ENCODE measurements around the gene GPC1. TPM values are rescaled to one million over a fixed set of nuclear protein-coding genes. Genes with fewer than 3 reads are reported as not detected.

Gene GPC1
- polyA plus RNA-seq, 6 donors from 2014 or later = 0.12 to 0.47 (median 0.36) TPM; not detected in 1

DNA sequence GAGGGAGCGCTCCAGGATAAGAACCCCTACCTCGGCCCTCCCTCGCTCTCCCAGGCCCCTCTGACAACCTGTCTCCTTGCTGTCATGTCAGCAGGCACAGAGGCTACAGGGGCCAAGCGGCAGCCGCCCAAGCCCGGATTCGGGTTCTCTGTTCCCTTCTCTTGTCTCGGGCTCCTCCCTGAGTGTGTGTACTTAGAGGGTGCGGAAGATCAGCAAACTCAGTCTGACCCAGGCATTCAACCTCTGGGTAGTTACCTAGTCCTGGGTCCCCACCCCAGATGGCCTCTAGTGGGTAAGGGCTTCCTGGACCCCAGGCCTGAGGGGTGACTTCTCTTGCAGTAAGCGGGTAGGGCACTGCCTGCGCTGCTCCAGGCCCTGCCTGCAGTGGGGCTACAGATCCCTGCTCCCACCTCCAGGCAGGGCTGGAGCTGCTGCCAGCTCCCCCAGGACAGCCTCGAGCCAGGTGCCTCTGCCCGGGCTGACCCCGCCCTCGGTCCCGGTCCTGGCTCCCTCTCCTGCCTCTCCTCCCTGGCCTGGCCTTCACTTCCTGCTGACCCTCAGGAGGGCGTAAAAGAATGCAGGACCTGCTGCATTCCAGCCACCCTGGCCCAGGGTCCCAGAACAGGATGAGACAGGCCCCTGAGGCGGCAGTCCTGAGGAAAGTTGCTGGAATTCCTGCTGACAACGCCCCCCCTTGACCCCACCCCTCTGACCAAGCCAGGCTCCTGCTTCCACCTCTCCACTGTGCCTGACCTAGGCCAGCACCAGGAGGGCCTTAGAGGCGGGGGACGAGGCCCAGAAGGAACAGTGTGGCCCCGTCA lies 22.0 kb downstream of the GPC1 start:
- no peak overlapping the region for H3K4me3 Mint-ChIP-seq
- ATAC-seq (ENCODE audit: low read depth in 2 of 2) (no peak), DNase-seq (no peak)
- H3K4me1 Mint-ChIP-seq = peaks cover 13 to 14% (median 14%) of the 10 kb centered on the region in 3 donors
- peaks cover 6 to 38% (median 24%) of the 10 kb centered on the region in 3 donors for H3K27me3 Mint-ChIP-seq
- H3K36me3 Mint-ChIP-seq = no peaks in the 10 kb centered on the region
- no peak overlapping the region for H3K27ac Mint-ChIP-seq
- no peaks in the 10 kb centered on the region for H3K9me3 Mint-ChIP-seq

DNA sequence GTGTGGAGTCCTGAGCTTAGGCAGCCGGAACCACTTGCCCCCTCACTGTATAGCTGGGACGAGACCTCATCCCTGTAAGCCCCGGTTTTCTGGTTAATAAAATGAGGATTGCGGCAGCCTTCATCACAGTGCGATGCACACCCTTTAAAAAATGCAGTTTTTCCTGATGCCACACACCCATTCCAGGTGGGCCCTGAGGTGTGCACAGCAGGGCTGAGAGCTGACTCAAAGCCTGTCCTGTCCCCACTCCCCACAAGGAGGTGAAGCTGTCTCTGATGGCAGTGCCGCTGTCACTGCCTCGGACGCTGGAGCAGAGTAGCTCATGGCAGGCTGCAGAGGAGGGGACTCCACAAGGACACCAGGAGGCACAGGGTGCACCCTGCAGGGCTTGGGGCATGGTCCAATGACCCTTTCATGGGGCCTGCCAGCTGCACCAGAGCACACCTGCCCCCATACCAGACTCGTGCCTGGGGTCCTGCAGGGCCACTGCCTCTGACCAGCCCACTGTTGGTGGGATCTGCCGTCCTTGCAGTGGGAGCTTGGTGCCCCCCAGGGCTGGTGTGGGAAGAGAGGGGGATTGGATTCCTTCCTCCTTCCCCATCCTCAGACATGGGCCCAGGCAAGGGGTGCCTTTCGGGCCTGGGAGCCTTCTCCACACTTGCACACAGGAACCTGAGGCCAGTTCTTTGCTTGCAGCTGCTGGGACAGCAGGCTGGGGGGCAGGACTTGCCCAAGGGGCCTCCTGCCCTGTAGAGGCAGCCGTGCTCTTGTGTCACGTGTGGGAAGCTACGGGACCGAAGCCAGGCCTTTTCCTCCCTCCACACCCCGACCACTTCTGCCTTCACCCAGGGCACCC lies 22.8 kb downstream of the GPC1 start:
- H3K4me1 Mint-ChIP-seq = peaks cover 13 to 14% (median 14%) of the 10 kb centered on the region in 3 donors
- H3K27me3 Mint-ChIP-seq = peaks cover 6 to 38% (median 24%) of the 10 kb centered on the region in 3 donors
- DNase-seq (no peak), ATAC-seq (ENCODE audit: low read depth in 2 of 2) (no peak)
- H3K4me3 Mint-ChIP-seq = no peak overlapping the region
- H3K9me3 Mint-ChIP-seq = no peaks in the 10 kb centered on the region
- H3K27ac Mint-ChIP-seq = no peak overlapping the region
- H3K36me3 Mint-ChIP-seq = no peaks in the 10 kb centered on the region

DNA sequence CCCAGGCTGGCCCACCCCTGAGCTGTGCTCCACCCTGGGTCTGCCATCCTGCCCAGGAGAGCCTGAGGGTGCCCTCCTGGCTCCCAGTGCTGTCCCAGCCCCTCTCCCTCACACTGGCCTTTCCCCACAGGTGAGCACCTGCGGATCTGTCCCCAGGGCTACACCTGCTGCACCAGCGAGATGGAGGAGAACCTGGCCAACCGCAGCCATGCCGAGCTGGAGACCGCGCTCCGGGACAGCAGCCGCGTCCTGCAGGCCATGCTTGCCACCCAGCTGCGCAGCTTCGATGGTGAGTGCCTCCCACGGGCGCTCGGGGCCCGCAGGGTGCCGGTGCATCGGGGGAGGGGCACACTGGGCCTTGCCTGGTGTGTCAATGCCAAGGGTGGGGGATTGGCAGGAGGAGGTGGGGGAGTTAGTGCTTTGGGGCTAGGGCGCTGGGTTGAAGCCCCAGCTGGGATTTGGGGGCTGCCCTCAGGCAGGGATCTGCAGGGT lies 23.5 kb downstream of the GPC1 start:
- no peak for ATAC-seq (ENCODE audit: low read depth in 2 of 2)
- Mint-ChIP-seq H3K27me3 (peaks cover 6 to 35% (median 21%) of the 10 kb centered on the region in 3 donors), H3K4me3 (no peak overlapping the region), H3K4me1 (peaks cover 11 to 12% (median 12%) of the 10 kb centered on the region in 3 donors), H3K36me3 (no peaks in the 10 kb centered on the region), H3K27ac (no peak overlapping the region), H3K9me3 (no peaks in the 10 kb centered on the region)
- no peak for DNase-seq

DNA sequence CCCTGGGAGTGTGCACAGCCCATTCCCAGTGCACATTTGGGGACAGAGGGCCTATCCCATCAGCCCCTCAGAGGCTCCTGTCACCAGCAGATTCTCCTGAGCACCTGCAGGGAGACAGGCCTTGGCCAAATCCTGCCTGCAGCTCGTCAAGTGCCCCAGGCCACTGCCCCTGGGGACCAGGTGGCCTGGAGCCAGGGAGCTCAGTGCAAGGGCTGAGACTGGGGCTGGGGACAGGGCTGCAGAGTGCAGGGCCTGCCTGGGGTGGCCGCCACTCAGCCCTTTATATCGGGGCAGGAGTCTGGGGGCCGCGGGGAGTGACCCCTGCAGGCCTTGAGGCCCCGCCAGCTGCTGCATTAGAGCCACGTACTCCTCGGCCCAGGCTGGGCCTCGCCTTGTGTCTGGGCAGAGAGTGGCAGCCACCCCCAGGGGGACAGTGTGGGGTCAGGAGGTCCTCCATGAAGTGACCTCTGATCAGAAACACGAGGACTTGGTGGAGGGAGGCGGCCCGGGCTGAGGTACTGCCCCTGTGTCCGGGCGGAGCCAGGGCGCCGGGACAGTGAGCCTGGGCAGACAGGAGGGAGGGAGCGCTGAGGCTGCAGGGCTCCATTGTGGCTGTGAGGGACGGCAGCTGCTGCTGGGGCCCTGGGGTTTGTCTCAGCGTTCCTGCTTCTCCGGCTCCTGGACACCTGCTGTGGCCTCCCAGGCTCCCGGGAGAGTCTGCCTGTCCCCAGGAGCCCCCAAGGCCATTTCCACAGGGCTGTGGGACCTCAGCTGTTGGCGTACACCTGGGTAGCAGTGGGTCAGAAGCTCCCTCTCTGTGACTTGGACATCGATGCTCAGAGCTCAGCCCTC lies 24.2 kb downstream of the GPC1 start:
- no peak for DNase-seq
- no peaks in the 10 kb centered on the region for H3K9me3 Mint-ChIP-seq
- H3K4me3 Mint-ChIP-seq = no peak overlapping the region
- peaks cover 4 to 28% (median 14%) of the 10 kb centered on the region in 3 donors for H3K27me3 Mint-ChIP-seq
- H3K27ac Mint-ChIP-seq = no peak overlapping the region
- ATAC-seq (ENCODE audit: low read depth in 2 of 2) = no peak
- peaks cover 5 to 6% (median 5%) of the 10 kb centered on the region in 3 donors for H3K4me1 Mint-ChIP-seq
- H3K36me3 Mint-ChIP-seq = no peaks in the 10 kb centered on the region

DNA sequence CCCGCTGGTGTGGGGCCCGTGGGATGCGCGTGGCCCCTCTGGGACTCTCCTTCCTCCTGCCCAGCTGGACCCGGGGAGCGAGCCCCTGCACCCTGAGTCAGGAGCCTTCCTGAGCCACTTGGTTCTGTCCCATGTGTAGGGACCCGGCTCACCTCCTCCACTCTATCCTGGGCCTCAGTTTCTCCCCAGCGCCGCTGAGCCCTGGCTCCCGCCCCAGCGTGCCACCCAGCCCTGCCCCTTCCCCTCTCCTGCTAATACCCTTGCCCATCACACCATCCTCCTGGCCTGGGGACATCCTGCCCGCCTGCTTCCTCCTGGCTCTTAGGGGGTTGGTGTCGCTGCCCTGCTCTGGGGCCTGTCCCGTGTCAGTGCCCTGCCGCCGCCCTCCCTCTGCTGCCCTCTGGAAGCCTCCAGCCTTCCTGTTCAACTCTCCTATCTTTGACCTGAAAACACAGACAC lies 24.8 kb downstream of the GPC1 start:
- H3K4me1 Mint-ChIP-seq = no peaks in the 10 kb centered on the region
- no peak for DNase-seq
- H3K9me3 Mint-ChIP-seq = no peaks in the 10 kb centered on the region
- no peak for ATAC-seq (ENCODE audit: low read depth in 2 of 2)
- peak overlapping the region in 1 of 6 donors; percentile 57 for H3K27ac Mint-ChIP-seq
- H3K36me3 Mint-ChIP-seq = no peaks in the 10 kb centered on the region
- no peak overlapping the region for H3K4me3 Mint-ChIP-seq
- H3K27me3 Mint-ChIP-seq = peaks cover 0 to 22% (median 7%) of the 10 kb centered on the region in 3 donors

DNA sequence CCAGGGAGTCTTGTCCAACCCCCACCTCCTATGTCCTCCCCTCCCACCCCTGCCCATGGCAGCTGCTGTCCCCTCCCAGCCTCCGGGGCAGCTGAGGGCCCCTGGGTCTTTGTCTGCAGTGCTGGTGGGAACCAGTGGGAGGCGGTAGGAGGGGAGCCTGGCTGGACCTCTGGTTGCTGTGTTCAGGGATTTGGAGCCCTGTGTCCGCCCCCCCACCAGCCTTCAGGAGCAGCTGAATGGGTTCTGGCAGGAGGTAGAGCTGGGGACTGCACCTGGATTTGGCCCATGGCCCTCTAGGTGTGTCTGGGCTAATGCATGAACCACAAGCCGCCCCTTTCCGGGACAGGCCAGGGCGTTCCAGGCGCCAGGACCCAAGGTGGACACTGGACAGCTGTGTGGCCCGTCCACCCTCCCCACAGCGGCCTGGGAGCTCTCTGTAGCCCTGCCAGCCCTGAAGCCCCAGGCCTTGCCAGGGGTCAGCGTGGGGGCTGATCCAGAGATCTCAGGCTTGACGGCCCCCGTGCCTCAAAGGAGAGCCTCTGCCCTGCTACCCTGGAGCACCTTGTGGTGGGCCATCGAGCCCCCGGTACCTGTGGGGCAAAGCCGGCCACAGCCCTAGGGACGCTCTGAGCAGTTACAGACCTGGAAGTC lies 25.4 kb downstream of the GPC1 start:
- H3K36me3 Mint-ChIP-seq = no peaks in the 10 kb centered on the region
- DNase-seq (no peak), ATAC-seq (ENCODE audit: low read depth in 2 of 2) (no peak)
- H3K27ac Mint-ChIP-seq = no peak overlapping the region
- H3K9me3 Mint-ChIP-seq = no peaks in the 10 kb centered on the region
- no peaks in the 10 kb centered on the region for H3K4me1 Mint-ChIP-seq
- H3K27me3 Mint-ChIP-seq = peaks cover 0 to 18% (median 7%) of the 10 kb centered on the region in 3 donors
- H3K4me3 Mint-ChIP-seq = no peak overlapping the region

DNA sequence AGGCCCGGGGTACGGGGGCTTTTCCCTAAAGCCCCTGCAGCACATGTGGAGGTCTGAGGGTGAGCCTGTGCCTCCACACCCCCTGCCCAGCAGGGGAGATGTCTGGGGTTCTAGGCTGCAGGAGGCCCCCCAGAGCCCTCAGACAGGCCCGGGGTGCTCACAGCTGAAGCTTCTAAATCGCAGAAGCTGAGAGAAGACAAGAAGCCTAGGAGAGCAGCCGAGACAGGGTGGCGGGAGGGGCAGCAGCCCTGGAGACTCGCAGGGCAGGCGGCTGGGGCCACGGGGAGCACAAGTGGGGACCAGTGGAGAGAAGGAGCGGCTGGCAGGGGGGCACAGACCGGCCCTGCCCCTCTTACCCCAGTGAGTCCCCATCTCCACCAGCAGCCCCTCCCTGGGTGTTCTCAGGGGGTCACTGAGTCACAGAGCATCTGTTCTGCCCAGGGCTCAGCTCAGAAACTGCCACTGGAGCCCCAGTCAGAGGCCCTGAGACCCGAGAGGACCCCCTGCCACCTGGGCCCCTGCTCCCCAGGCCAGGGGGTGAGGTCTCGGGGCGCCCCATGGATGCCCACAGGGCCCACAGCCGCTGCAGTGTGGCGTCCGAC lies 26.1 kb downstream of the GPC1 start:
- Mint-ChIP-seq H3K4me1 (no peaks in the 10 kb centered on the region), H3K4me3 (no peak overlapping the region), H3K9me3 (no peaks in the 10 kb centered on the region), H3K27me3 (peaks cover 0 to 15% (median 7%) of the 10 kb centered on the region in 3 donors), H3K36me3 (no peaks in the 10 kb centered on the region), H3K27ac (no peak overlapping the region)
- ATAC-seq (ENCODE audit: low read depth in 2 of 2) (no peak), DNase-seq (no peak)

DNA sequence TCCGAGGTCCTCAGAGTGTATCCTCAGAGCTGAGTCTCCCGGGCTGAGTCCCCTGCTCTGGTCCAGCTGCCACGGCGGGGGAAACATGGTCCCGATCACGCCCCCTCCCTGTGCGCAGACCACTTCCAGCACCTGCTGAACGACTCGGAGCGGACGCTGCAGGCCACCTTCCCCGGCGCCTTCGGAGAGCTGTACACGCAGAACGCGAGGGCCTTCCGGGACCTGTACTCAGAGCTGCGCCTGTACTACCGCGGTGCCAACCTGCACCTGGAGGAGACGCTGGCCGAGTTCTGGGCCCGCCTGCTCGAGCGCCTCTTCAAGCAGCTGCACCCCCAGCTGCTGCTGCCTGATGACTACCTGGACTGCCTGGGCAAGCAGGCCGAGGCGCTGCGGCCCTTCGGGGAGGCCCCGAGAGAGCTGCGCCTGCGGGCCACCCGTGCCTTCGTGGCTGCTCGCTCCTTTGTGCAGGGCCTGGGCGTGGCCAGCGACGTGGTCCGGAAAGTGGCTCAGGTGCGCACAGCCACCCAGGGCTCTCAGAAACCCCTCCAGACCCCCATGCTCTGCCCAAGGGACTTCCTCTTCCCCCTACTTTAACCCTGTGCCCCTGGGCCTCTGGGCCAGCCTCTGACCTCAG lies 26.7 kb downstream of the GPC1 start:
- Mint-ChIP-seq H3K9me3 (no peaks in the 10 kb centered on the region), H3K4me3 (no peak overlapping the region), H3K36me3 (no peaks in the 10 kb centered on the region), H3K4me1 (no peaks in the 10 kb centered on the region), H3K27me3 (peaks cover 0 to 9% (median 7%) of the 10 kb centered on the region in 3 donors), H3K27ac (no peak overlapping the region)
- ATAC-seq (ENCODE audit: low read depth in 2 of 2) (no peak), DNase-seq (no peak)

DNA sequence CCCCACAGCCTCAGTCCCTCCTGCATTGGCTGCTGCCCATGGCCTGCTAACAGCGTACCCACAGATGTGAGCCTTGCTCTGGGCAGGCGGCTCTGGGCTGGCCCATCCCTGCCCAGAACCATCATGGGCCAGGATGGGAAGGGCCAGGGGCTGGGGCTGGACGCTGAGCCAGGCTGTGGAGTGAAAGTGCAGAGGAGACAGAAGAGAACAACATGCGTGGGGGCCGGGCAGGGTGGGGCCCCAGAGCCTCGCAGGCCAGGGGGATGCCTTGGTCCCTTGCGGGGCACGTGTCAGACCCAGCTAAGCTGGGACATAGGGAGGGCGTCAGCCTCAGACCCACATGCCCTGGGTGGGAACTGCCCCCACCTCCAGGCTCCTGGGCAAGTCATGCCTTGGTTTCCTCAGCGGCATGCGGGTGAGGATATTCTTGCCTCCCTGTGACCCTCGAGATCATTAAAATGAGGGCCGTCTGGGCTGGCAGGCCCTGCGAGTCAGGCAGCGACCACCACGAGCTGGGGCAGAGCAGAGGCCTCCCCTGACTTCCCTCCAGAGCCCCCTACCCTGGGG lies 27.3 kb downstream of the GPC1 start:
- H3K27ac Mint-ChIP-seq = no peak overlapping the region
- H3K27me3 Mint-ChIP-seq = peaks cover 0 to 4% (median 3%) of the 10 kb centered on the region in 3 donors
- no peaks in the 10 kb centered on the region for H3K4me1 Mint-ChIP-seq
- ATAC-seq (ENCODE audit: low read depth in 2 of 2) (no peak), DNase-seq (no peak)
- no peaks in the 10 kb centered on the region for H3K36me3 Mint-ChIP-seq
- H3K4me3 Mint-ChIP-seq = no peak overlapping the region
- H3K9me3 Mint-ChIP-seq = no peaks in the 10 kb centered on the region

DNA sequence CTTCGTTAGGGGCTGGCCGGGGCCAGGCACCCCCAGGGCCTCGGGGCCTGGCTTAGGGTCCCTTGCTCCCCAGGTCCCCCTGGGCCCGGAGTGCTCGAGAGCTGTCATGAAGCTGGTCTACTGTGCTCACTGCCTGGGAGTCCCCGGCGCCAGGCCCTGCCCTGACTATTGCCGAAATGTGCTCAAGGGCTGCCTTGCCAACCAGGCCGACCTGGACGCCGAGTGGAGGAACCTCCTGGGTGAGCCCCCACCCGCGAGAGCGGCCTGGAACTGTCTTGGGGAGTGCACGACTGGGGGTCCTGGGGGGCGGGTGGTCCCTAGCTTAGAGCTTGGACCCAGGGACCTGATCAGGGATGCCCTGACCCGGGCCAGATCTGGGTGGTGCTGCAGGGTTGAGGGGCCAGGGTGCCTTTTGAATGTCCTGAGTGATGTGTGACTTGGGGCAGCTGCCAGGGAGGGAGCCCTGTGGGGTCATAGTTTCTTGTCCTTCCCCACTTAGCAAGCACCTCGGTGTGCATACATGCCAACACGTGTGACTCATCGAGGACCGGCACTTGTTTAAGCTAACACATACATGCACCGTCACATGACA lies 27.9 kb downstream of the GPC1 start:
- H3K27ac Mint-ChIP-seq = no peak overlapping the region
- no peak for ATAC-seq (ENCODE audit: low read depth in 2 of 2)
- no peaks in the 10 kb centered on the region for H3K36me3 Mint-ChIP-seq
- no peak for DNase-seq
- no peaks in the 10 kb centered on the region for H3K27me3 Mint-ChIP-seq
- H3K4me1 Mint-ChIP-seq = no peaks in the 10 kb centered on the region
- no peak overlapping the region for H3K4me3 Mint-ChIP-seq
- H3K9me3 Mint-ChIP-seq = no peaks in the 10 kb centered on the region

DNA sequence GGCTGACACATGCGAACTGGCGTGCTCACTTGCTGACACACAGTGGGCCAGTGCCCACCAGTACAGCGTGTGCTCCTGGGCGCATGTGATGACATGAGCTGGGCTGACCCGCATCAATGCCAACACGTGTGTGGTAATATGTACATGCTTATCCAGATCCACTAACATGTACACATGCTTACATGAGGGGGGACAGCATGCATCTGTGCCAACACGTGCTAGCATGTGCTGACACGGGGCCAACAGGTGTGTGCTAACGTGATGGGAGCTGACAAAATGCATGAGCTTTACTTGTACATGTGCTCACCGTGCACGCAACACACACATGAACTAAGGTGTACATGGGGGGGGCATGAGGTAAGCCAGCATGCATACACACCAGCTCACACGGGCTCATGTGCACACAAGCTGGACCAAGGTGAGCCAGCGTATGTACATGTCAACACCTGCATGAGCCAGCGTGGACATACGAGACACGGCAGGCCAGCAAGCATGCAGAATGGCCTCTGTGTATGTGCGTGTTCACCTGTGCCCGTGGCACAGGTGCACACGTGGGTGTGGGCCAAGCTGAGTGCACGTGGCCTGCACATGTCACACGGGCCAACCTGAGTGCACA lies 28.5 kb downstream of the GPC1 start:
- no peaks in the 10 kb centered on the region for H3K36me3 Mint-ChIP-seq
- no peaks in the 10 kb centered on the region for H3K4me1 Mint-ChIP-seq
- H3K9me3 Mint-ChIP-seq = no peaks in the 10 kb centered on the region
- DNase-seq (no peak), ATAC-seq (ENCODE audit: low read depth in 2 of 2) (no peak)
- H3K4me3 Mint-ChIP-seq = no peak overlapping the region
- no peak overlapping the region for H3K27ac Mint-ChIP-seq
- H3K27me3 Mint-ChIP-seq = no peaks in the 10 kb centered on the region
